GM23338 (cell line): ENCODE measurements around the gene MTCL1. TPM values are rescaled to one million over a fixed set of nuclear protein-coding genes. Genes with fewer than 3 reads are reported as not detected.

Source experiments
- ATAC-seq: fragments of 200-7000 bp; cut with Tn5 transposase; 3 replicates; pipeline ENCODE4 v1.9.1; 2020
- DNase-seq: peaks from one replicate; pipeline ENCODE4 v3.0.0-alpha.2; 2015; ENCODE audit warnings: low spot score
- H2AFZ ChIP-seq: fragments of 200-600 bp; sonication (generic); 2 replicates; pipeline ENCODE4 v1.8.0; 2016; ENCODE audit warnings: antibody characterized with exemption, mild to moderate bottlenecking, moderate library complexity
- H3F3A ChIP-seq: fragments of 200-600 bp; sonication (generic); replicated peaks from 2 replicates; pipeline ENCODE4 v1.8.0; 2017; ENCODE audit warnings: antibody characterized with exemption, mixed run types, low read depth
- H3K27ac ChIP-seq: fragments of 200-600 bp; sonication (generic); 2 replicates; pipeline ENCODE4 v1.6.1; 2016; ENCODE audit warnings: low read depth
- H3K27me3 ChIP-seq: fragments of 200-600 bp; sonication (generic); 2 replicates; pipeline ENCODE4 v1.8.0; 2016; ENCODE audit warnings: mild to moderate bottlenecking, mixed run types, moderate library complexity; ENCODE audit not compliant: insufficient read depth
- H3K36me3 ChIP-seq: fragments of 200-600 bp; sonication (generic); 2 replicates; pipeline ENCODE4 v1.8.0; 2016; ENCODE audit warnings: mild to moderate bottlenecking; ENCODE audit not compliant: insufficient read depth
- H3K4me1 ChIP-seq: fragments of 200-600 bp; sonication (generic); 2 replicates; pipeline ENCODE4 v1.8.0; 2016; ENCODE audit warnings: mild to moderate bottlenecking, moderate library complexity; ENCODE audit not compliant: insufficient read depth
- H3K4me2 ChIP-seq: fragments of 200-600 bp; sonication (generic); 2 replicates; pipeline ENCODE4 v1.7.1; 2017; ENCODE audit warnings: mixed run types
- H3K4me3 ChIP-seq: fragments of 200-600 bp; sonication (generic); 2 replicates; pipeline ENCODE4 v1.6.1; 2016; ENCODE audit warnings: mixed run types
- H3K79me2 ChIP-seq: fragments of 200-600 bp; sonication (generic); replicated peaks from 2 replicates; pipeline ENCODE4 v1.8.0; 2017; ENCODE audit warnings: mild to moderate bottlenecking; ENCODE audit not compliant: insufficient read depth
- H3K9me2 ChIP-seq: fragments of 200-600 bp; sonication (generic); 2 replicates; pipeline ENCODE4 v1.8.0; 2017; ENCODE audit not compliant: insufficient read depth
- H4K20me1 ChIP-seq: fragments of 200-600 bp; sonication (generic); replicated peaks from 2 replicates; pipeline ENCODE4 v1.8.0; 2017; ENCODE audit warnings: mild to moderate bottlenecking; ENCODE audit not compliant: insufficient read depth
- H3K27ac Mint-ChIP-seq: 2 replicates; pipeline ENCODE4 v1.8.0; 2020; ENCODE audit warnings: inconsistent platforms, mild to moderate bottlenecking, moderate library complexity, mixed read lengths
- H3K27me3 Mint-ChIP-seq: 3 replicates; pipeline ENCODE4 v1.8.0; 2022; ENCODE audit warnings: low read depth, mild to moderate bottlenecking, moderate library complexity, mixed read lengths, inconsistent platforms; ENCODE audit not compliant: insufficient read depth, poor library complexity
- H3K36me3 Mint-ChIP-seq: 3 replicates; pipeline ENCODE4 v1.8.0; 2021; ENCODE audit warnings: low read depth, mild to moderate bottlenecking, inconsistent platforms, moderate library complexity, mixed read lengths
- H3K4me1 Mint-ChIP-seq: 3 replicates; pipeline ENCODE4 v1.8.0; 2020; ENCODE audit warnings: mild to moderate bottlenecking, inconsistent platforms, mixed read lengths
- H3K4me3 Mint-ChIP-seq: 3 replicates; pipeline ENCODE4 v1.8.0; 2021; ENCODE audit warnings: moderate library complexity, mild to moderate bottlenecking, inconsistent platforms, mixed read lengths
- H3K9me3 Mint-ChIP-seq: 3 replicates; pipeline ENCODE4 v1.8.0; 2020; ENCODE audit warnings: moderate library complexity, mild to moderate bottlenecking, inconsistent platforms, mixed read lengths
- CREB1 ChIP-seq: fragments of 250-450 bp; sonication (Bioruptor Pico); IDR thresholded peaks from 2 replicates; pipeline ENCODE4 v1.5.0; 2020; ENCODE audit warnings: low read depth, mild to moderate bottlenecking, moderate library complexity
- CTCF ChIP-seq, 2 experiments: fragments of 200-600 bp in 1 of 2; sonication (generic) in 1 of 2; conservative IDR thresholded peaks; 2 replicates each; pipeline versions ENCODE4 v1.5.1 to v1.6.1; 2016 to 2017; ENCODE audit warnings: antibody characterized with exemption in 2 of 2, low read depth in 2 of 2, mild to moderate bottlenecking in 2 of 2, moderate library complexity in 1 of 2
- ETS1 ChIP-seq: IDR thresholded peaks from 2 replicates; pipeline ENCODE4 v1.6.1; 2016; ENCODE audit warnings: antibody characterized with exemption
- EZH2 ChIP-seq: fragments of 200-600 bp; sonication (generic); IDR thresholded peaks from one replicate; pipeline ENCODE4 v1.8.0; 2017; ENCODE audit warnings: antibody characterized with exemption, mild to moderate bottlenecking, low read depth; ENCODE audit not compliant: unreplicated experiment
- JUNB ChIP-seq: IDR thresholded peaks from one replicate; pipeline ENCODE4 v1.6.1; 2016; ENCODE audit warnings: antibody characterized with exemption; ENCODE audit not compliant: unreplicated experiment
- REST ChIP-seq: IDR thresholded peaks from one replicate; pipeline ENCODE4 v1.6.1; 2018; ENCODE audit warnings: antibody characterized with exemption; ENCODE audit not compliant: unreplicated experiment
- STAT1 ChIP-seq: IDR thresholded peaks from one replicate; pipeline ENCODE4 v1.6.1; 2016; ENCODE audit warnings: antibody characterized with exemption; ENCODE audit not compliant: unreplicated experiment
- ZNF331 ChIP-seq: fragments of 250-450 bp; sonication (Bioruptor Pico); IDR thresholded peaks from 2 replicates; pipeline ENCODE4 v1.5.0; 2020; ENCODE audit warnings: low read depth, mild to moderate bottlenecking, moderate library complexity
- polyA plus RNA-seq: library from polyadenylated mRNA; unstranded; fragments of >200 nt; fragmentation: Nextera tagmentation; extraction: Ambion mirVana; gene quantifications from 2 replicates; pipeline ENCODE4 v1.2.1, GENCODE V29; 2016
- total RNA-seq: library from RNA; depleted of rRNA; stranded (reverse); fragments of >200 nt; shearing (Covaris generic); gene quantifications from 2 replicates; pipeline ENCODE4 v1.2.3, GENCODE V29; 2014

MTCL1 gene
- total and polyA plus RNA-seq, 2 experiments from 2014 or later = 14.4 to 45.0 TPM

GRCh38 chr18:8669571-8669970 lies 35.8 kb upstream of the MTCL1 start:
- Mint-ChIP-seq H3K4me1 (peaks cover 14% of the 10 kb centered on the region), H3K4me3 (no peak overlapping the region), H3K9me3 (no peaks in the 10 kb centered on the region; the same call in 2 of the 3 replicates), H3K36me3 (no peaks in the 10 kb centered on the region), H3K27me3 (no peaks in the 10 kb centered on the region), H3K27ac (no peak overlapping the region; the same call in 1 of the 2 replicates)
- Histone ChIP-seq H3K27me3 (no peaks in the 10 kb centered on the region), H3K27ac (no peak overlapping the region), H3K4me2 (no peak overlapping the region), H3F3A (no peaks in the 10 kb centered on the region), H3K4me1 (peaks cover 9% of the 10 kb centered on the region; the same call in 1 of the 2 replicates), H3K36me3 (no peaks in the 10 kb centered on the region), H2AFZ (no peak overlapping the region), H3K79me2 (no peaks in the 10 kb centered on the region), H4K20me1 (no peaks in the 10 kb centered on the region), H3K4me3 (no peak overlapping the region), H3K9me2 (no peaks in the 10 kb centered on the region)
- ATAC-seq (no peak), DNase-seq (no peak)
- TF ChIP-seq ZNF331 (CRISPR knock-in tag) (no peak), REST (no peak)

GRCh38 chr18:8673256-8674209 lies 31.8 kb upstream of the MTCL1 start:
- Mint-ChIP-seq H3K27ac (no peak overlapping the region), H3K4me3 (no peak overlapping the region), H3K4me1 (peaks cover 17% of the 10 kb centered on the region), H3K27me3 (no peaks in the 10 kb centered on the region), H3K36me3 (no peaks in the 10 kb centered on the region), H3K9me3 (no peaks in the 10 kb centered on the region; the same call in 2 of the 3 replicates)
- H2AFZ ChIP-seq = no peak overlapping the region
- DNase-seq = no peak
- H3K4me3 ChIP-seq = no peak overlapping the region
- H3K4me1 ChIP-seq = peaks cover 9% of the 10 kb centered on the region; the same call in 1 of the 2 replicates
- H3K79me2 ChIP-seq = no peaks in the 10 kb centered on the region
- H3K27me3 ChIP-seq = no peaks in the 10 kb centered on the region
- H3F3A ChIP-seq = no peaks in the 10 kb centered on the region
- no peaks in the 10 kb centered on the region for H4K20me1 ChIP-seq
- H3K4me2 ChIP-seq = no peak overlapping the region
- ATAC-seq = peak; percentile 31; the same call in 1 of the 3 replicates
- H3K9me2 ChIP-seq = no peaks in the 10 kb centered on the region
- no peak overlapping the region for H3K27ac ChIP-seq
- no peaks in the 10 kb centered on the region for H3K36me3 ChIP-seq
- TF ChIP-seq JUNB (no peak), CTCF (conservative IDR thresholded peaks at IDR 0.05; ENCODE audit: low read depth in 2 of 2) (no peak), ETS1 (no peak), STAT1 (no peak), CREB1 (CRISPR knock-in tag) (no peak), EZH2 (no peak), REST (no peak), ZNF331 (CRISPR knock-in tag) (no peak)
